AML-193 (cell line): ENCODE data around the gene RANGRF.

Experiments
- DNase-seq, 2 experiments: peaks; one replicate each; lab custom pipeline; 2025; lab: John Stamatoyannopoulos, UW

Gene RANGRF

DNA sequence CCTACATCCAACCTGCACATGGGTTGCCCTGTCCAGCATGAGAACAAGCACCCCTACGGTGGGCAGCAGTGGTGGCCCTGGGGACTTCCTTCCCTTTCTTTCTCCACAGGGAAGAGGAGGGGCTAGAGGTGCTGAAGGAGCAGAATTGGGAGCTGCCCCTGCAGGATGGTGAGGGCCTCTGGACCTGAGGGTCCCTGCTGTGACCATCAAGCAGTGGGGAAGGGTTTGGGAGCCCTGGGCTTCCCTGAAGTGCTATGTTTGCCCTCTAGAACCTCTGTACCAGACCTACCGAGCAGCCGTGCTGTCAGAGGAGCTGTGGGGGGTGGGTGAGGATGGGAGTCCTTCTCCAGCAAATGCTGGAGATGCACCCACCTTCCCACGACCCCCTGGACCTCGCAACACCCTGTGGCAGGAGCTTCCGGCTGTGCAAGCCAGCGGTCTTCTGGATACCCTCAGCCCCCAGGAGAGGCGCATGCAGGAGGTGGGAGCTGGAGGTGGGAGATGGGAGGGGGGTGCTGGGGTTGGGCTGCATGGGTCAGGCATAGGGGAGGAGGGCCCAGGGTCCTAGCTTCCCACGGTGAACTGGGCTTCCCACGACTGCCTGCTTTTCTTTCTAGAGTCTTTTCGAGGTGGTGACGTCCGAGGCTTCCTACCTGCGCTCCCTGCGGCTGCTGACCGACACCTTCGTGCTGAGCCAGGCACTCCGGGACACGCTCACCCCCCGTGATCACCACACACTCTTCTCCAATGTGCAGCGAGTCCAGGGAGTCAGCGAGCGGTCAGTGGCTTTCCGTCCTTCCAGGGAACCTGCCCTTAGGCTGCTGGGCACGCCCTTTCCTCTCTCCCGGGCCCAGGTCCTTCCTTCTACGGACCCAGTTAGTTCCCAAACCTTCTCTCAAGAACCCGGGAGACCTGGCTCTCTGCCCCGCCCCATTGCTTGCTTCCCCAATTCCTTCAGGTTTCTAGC lies 26.6 kb downstream of the RANGRF start:
- no peak for DNase-seq

DNA sequence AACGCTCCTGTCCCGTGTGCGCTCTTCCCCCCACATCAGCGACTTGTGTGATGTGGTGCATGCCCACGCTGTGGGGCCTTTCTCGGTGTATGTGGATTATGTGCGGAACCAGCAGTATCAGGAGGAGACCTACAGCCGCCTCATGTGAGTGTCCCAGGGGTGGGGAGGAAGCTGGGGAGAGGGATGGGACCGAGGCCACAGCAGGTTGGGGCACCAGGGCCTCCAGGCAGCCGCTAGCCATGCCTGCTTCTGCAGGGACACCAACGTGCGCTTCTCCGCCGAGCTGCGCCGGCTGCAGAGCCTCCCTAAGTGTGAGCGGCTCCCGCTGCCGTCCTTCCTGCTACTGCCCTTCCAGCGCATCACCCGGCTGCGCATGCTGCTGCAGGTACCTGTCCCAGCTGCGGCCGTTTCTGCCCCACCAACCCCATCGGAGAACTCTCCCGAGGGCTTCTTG lies 27.3 kb downstream of the RANGRF start:
- no peak for DNase-seq

DNA sequence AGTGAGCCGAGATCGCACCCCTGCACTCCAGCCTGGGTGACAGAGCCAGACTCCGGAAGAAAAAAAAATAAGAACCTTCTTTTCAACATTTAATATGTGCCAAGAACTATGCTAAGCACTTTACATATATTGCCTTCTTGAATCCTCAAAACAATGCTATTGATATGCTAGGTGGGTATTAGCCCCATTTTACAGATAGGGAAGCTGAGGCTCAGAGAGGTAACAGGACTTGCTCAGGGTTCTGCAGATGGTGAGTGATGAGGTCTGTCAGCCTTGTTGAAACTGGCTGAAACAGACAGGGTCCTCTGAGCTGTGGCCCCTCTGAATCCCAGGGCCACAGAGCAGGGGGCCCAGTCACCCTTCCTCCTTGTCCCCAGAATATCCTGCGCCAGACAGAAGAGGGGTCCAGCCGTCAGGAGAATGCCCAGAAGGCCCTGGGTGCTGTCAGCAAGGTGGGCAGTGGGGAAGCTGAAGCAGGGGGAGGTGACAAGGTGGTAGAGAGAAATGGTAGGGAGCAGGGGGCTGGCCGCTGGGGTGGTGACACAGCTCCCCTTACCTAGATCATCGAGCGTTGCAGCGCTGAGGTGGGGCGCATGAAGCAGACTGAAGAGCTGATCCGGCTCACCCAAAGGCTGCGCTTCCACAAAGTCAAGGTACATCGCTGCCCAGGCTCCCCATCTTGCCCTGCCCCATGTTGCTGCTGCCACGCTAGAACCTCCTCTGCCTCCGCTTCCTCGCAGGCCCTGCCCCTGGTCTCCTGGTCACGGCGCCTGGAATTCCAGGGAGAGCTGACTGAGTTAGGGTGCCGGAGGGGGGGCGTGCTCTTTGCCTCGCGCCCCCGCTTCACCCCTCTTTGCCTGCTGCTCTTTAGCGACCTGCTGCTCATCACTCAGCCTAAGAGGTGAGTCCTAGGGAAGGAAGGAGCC lies 29.8 kb downstream of the RANGRF start:
- no peak for DNase-seq

DNA sequence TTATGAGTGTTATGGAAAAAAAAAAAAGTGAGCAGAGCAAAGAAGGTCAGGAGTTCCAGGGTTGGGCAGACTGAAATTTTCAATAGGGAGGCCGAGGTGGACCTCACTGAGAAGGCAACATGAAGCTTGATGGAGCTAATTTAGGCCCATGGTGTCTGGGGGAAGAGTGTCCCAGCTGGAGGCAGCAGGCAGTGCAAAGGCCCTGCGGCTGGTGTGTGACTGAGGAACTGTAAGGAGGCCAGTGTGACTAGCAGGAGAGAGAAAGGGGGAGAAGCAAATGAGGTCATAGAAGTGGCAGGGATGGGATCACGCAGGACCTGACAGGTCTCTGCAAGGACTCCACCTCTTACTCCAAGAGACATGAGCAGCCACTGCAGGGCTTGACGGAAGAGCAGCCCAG lies 31.8 kb downstream of the RANGRF start:
- no peak for DNase-seq

DNA sequence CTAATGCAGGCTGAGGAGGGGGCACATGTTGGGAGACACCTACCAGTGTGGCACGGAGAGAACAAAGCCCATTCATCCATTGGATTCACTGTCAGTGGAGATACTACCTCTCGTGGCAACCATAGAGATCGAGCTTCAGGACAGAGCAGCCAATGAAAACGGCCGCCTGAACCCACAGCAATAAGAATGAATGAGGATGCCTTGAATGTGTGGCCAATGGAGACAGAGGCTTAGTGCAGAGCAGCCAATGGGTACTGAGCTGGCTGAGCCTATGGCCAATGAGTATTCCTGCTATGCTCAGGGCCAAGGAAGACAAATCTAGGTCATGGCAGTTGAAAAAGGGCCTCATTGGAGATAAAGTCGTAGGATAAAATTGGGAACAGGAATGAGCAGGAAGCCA lies 32.5 kb downstream of the RANGRF start:
- DNase-seq = no peak

DNA sequence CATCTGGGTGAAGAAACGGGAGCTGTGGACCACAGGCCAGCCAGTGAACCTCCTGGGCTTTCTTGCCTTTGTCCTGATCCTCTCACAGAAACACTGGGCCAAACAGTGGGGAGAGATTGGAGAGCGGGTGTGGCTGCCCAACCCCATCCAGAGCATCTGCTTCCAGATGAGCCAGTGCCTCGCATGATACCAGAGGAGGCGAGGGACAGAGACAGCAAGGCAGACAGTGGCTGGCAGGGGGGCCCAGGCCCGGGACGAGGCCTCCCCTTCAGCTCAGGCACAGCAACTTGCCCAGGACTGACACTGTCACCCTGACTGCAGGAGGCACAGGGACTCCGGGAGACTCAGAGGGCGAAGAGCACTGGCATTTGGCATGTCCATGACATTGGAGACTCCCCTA lies 33.6 kb downstream of the RANGRF start:
- DNase-seq = no peak

DNA sequence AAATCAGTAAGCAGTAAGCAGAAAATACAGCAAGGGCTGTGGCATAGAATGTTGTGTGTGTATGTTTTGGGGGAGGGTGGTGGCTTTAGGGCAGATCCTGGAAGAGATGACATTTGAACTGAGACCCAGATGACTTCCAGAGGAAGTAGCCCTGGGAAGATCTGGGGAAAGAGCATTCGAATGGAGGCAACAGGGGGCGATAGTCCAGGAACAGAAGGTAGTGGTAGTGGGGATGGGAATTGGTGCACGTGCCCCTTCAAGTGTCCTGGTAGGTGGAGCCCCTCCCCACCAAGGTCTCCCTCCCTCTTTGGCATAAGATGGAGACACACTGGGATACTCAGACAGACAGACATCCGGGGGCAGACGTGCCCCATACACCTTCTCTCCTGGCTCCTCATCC lies 35.7 kb downstream of the RANGRF start:
- no peak for DNase-seq

DNA sequence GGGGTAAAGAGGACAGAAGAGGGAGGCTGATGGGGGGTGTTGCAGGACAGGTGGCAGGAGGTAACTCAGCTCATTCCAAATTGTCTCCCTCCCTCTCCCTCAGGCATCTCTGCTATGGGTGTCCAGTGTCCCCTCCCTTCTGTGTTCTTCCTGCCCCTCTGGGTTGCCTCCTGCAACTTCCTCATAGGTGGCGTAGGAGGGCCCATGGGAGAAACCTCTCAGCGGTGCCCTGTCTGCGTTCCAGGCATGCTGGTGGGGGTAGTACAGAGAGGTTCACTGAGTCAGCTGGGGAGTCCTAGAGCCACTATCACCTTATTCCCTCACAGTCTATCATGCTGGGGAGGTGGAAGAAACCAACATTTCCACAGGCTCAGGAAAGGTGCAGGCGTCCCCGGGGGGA lies 36.5 kb downstream of the RANGRF start:
- DNase-seq = no peak

DNA sequence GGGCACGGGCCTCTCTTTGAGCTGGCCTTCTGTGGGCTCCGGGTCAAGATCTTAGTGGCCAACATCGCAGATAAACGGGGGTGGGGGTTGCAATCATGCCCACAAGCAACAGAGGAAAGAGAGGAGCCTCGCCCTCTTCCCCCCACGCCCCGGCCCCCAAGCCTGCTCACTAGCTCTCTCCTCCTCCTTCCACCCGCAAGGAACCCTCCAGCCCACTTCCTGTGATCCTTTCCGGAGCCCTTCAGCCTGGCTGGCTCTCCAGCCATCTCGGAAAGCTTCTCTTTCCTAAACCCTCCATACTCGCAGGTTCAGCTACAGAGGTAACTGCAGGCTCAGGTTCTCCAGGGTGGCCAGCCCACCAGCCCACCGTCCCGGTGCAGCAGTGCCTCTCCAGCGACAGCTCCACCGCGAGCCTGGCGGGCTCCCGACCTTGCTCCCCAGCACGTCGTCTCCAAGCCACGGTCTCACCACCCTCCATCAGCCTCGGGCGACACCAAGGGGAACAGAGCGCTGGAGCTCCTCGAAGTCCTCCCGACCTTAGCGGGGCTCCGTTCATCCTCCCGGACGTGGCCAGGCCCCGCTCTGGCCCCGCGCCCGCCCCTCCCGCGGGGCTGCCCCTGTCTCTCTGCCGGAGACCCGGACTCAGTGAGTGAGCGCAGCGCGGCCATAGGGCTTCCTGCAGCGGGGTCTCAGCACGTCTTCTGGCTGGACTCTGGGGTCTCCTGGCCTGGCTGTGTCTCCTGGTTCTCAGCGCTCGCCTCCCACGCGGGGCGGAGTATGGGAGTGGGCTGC lies 38.2 kb downstream of the RANGRF start:
- no peak for DNase-seq

DNA sequence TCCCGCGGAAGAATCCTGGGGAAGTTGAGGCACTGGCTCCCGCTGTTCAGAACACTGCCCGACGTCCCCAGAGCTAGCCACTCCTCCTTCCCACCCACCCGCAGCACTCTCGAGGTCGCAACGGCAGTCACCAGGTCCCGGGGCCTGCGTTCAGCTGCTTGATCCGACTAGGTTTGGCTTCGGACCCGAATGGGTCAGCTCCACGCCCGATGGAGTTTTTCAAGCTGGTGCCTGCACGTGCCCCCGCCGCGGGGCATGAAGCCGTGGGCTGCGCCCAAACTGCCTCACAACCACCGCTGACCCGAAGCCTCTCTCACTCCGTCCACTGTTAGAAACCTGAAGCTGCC lies 38.8 kb downstream of the RANGRF start:
- no peak for DNase-seq

DNA sequence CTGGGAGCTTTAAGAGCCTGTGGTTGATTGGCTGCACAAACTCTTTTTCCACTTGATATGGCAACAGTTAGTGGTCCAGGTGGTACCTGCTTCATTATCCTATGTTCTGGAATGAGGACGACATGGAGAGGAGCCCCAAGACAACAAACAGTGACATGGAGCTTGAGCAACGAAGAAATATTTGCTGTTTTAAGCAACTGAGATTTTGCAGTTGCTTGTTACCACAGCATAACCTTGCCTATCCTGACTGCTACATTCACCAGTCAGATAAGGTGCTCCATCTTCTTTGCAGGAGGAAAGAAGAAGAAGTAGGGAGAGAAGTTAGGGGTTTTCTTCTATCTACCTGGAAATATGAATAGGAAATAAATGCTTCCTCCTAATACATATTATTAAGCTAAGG lies 43.7 kb downstream of the RANGRF start:
- DNase-seq = no peak

DNA sequence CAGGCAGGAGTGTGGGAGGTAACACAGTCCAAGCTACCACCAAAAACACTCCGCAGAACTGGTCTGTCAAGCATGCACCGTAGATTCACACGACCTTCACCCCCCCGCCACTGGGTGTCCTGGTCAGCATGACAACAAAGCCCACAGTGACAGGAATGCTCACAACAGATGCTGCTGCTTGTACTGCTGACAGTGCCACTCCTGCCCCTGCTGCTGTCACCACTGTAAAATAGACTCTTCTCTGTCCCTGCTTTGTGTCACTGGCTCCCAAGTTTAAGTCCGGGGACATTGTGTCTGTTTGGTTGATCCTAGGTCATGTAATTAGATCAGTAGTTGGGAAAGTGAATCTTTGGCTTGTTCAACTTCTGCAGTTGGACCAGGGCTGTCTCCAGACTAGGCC lies 44.2 kb downstream of the RANGRF start:
- DNase-seq = no peak

DNA sequence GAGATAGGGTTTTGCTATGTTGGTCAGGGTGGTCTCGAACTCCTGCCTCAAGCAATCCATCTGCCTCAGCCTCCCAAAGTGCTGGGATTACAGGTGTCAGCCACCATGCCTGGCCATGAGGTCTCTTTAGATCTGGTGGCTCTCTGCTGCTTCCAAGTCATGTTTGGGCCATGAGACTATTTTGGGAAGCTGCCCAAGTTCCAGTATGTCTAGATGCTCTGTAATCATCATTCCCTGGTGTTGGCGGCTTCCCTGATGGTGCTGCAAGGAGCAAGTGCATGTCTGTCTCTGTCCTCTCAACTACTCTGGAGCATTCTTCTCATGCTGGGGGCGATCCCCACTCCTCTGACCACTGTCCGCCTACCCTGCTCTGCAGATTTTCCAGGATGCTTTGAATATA lies 44.8 kb downstream of the RANGRF start:
- DNase-seq = no peak

DNA sequence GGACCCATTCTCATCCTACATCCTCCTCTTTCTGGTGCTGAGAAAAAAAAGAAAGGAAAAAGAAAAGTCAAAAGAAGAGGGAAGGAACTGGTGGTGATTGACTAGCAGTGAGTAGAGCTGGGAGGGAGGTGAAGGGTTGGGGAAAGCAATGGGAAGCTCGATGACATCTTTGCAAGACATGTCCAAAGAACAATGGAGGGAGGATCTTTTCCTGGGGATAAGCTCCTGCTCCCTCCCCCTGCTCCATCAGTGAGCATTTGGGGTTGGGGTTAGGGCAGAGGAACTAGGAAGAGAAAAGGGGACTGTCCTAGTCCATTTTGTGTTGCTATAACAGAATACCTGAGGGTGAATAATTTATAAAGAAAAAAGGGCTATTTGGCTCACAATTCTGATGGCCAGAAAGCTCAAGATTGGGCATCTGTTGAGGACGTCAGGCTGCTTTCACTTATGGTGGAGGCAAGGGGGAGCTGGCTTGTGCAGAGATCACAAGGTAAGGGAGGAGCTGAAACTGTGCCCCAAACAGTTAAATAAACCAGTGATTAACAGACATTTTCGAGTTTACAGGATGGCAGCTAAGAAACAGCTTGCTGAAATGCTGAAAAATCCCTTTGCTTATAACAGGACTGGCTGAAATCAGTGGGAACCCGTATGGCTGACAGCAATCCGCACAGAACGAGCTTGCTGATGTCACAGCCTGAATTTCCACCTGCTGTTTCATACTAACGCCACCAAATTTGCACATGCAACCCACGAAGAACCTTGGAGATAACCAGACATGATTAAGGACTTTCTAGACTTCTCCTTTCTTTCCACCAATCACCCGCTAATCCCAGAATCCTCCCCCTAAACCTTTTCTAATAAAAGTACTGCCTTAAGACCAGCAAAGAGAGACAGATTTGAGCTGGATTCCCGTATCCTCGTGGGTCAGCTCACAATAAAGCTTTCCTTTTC lies 49.6 kb downstream of the RANGRF start:
- DNase-seq = no peak

DNA sequence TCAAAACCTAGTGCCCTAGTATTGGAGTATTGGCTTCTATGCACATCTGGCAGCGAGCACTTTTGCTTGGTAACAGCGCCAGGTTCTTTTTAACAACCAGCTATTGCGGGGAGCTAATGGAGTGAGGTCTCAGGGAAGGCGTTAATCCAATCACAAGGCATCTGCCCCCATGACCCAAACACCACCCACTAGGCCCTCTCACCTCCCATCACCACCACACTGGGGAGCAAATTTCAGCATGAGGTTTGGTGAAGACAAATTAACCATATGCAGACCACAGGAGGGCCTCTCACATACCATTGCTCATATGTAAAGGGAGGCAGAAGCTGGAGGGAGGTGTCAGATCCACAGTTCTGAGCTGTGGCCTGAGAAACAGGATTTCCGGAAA lies 50.3 kb downstream of the RANGRF start:
- DNase-seq = no peak

DNA sequence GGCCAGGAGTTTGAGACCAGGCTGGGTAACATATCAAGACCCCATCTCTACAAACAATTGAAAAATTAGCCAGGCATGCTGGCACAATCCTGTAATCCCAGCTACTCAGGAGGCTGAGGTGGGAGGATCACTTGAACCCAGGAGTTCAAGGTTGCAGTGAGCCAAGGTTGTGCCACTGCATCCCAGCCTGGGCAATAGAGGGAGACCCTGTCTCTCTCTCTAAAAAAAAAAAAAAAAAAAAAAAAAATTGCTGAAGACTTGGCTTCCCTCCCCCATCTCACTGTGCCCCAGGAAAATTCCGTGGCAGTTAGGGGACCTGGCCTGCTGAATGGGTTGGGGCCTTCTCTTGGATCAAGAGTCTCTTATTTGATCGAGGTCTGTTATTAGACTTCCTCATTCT lies 51.1 kb downstream of the RANGRF start, which contains the start of gene ODF4:
Gene ODF4, plus strand, starts transcription at position 301 of the 400 bp plus-strand sequence. CDS start 212 bp downstream, outside the sequence.
- no peak for DNase-seq
